Measurements from ENCODE around the gene HIP1R.
"Not testable (repeated sequence)": the region's sequence is repeated elsewhere in the genome, so short reads cannot be mapped to it uniquely, and the experiment has no call there.

Gene HIP1R

GRCh38 chr12:122894193-122895121 lies 59.2 kb downstream of the HIP1R start:
- no peak for FAIRE-seq

GRCh38 chr12:122895320-122895703 lies 60.1 kb downstream of the HIP1R start:
- no peak for FAIRE-seq

- no peak for FAIRE-seq
Observed at GRCh38 chr12:122895704-122896636, 60.7 kb downstream of the HIP1R start, which contains the start of gene VPS37B. Gene VPS37B, minus strand, starts transcription at chr12:122896124. Its CDS starts 62 bp downstream, at chr12:122896062.

GRCh38 chr12:122896662-122897061 lies 61.4 kb downstream of the HIP1R start:
- no peak for FAIRE-seq

GRCh38 chr12:122899887-122900286 lies 64.6 kb downstream of the HIP1R start:
- FAIRE-seq, result no peak

GRCh38 chr12:122902854-122903692 lies 67.8 kb downstream of the HIP1R start:
- FAIRE-seq, result no peak

- no peak for FAIRE-seq
Observed at GRCh38 chr12:122903693-122904034, 68.4 kb downstream of the HIP1R start.

GRCh38 chr12:122905258-122905657 lies 70.0 kb downstream of the HIP1R start:
- not testable (repeated sequence) for FAIRE-seq

- no peak for FAIRE-seq
Observed at GRCh38 chr12:122908915-122909314, 73.7 kb downstream of the HIP1R start.

GRCh38 chr12:122909442-122910288 lies 74.4 kb downstream of the HIP1R start:
- no peak for FAIRE-seq
